OCI-LY1 (cell line): ENCODE data around the gene FAM83D.

Experiments
- EZH2 ChIP-seq: fragments of 200-600 bp; sonication (generic), shearing (Covaris generic); IDR thresholded peaks from 2 replicates; pipeline ENCODE4 v1.8.0; 2017; ENCODE audit warnings: borderline replicate concordance, mixed run types, mild to moderate bottlenecking, antibody characterized with exemption, low read length, moderate library complexity, mixed read lengths
- TF ChIP-seq, protein P1 (sequence below): fragments of 200-600 bp; sonication (generic), shearing (Covaris generic); IDR thresholded peaks from 2 replicates; pipeline ENCODE4 v1.5.1; 2017; ENCODE audit warnings: mild to moderate bottlenecking, antibody characterized with exemption, low read length, moderate library complexity, mixed read lengths

DNA sequence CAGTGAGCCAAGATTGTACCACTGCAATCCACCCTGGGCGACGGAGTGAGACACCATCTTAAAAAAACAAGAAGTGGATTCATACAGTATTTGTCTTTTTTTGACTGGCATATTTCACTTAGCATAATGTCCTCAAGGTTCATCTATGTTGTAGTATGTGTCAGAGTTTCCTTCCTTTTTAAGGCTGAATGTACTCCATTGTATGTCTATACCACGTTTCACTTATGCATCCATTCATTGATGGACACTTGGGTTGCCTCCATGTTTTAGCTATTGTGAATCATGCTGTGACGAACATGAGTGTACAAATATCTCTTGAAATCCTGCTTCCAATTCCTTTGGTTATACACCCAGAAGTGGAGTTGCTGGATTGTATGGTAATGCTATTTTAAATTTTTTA lies 28.9 kb upstream of the FAM83D start:
- TF ChIP-seq, protein P1, sequence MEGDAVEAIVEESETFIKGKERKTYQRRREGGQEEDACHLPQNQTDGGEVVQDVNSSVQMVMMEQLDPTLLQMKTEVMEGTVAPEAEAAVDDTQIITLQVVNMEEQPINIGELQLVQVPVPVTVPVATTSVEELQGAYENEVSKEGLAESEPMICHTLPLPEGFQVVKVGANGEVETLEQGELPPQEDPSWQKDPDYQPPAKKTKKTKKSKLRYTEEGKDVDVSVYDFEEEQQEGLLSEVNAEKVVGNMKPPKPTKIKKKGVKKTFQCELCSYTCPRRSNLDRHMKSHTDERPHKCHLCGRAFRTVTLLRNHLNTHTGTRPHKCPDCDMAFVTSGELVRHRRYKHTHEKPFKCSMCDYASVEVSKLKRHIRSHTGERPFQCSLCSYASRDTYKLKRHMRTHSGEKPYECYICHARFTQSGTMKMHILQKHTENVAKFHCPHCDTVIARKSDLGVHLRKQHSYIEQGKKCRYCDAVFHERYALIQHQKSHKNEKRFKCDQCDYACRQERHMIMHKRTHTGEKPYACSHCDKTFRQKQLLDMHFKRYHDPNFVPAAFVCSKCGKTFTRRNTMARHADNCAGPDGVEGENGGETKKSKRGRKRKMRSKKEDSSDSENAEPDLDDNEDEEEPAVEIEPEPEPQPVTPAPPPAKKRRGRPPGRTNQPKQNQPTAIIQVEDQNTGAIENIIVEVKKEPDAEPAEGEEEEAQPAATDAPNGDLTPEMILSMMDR, result no peak
- no peak for TF ChIP-seq EZH2
